ENCODE results near the gene LILRA6.

DNA sequence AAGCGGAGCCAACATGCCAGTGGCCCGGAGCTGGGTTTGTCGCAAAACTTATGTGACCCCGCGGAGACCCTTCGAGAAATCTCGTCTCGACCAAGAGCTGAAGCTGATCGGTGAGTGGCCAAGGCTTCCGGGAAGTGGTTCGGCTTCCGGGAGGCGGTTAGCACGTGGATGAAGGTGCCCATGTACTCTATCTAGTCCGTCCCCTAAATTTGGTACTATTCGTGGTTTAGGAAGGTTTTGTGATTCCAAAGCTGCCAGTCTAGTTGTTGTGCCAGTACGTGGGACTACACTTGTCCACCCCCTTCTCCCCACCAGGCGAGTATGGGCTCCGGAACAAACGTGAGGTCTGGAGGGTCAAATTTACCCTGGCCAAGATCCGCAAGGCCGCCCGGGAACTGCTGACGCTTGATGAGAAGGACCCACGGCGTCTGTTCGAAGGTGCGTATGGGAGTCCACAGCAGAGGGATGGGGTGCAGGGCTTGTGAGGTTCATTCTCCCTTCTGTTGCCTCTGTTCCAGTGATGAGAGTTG is 41.4 kb downstream of the LILRA6 start:
- no peak for TF ChIP-seq POLR2A (IDR thresholded peaks at IDR 0.05)
- TF ChIP-seq, protein P1, sequence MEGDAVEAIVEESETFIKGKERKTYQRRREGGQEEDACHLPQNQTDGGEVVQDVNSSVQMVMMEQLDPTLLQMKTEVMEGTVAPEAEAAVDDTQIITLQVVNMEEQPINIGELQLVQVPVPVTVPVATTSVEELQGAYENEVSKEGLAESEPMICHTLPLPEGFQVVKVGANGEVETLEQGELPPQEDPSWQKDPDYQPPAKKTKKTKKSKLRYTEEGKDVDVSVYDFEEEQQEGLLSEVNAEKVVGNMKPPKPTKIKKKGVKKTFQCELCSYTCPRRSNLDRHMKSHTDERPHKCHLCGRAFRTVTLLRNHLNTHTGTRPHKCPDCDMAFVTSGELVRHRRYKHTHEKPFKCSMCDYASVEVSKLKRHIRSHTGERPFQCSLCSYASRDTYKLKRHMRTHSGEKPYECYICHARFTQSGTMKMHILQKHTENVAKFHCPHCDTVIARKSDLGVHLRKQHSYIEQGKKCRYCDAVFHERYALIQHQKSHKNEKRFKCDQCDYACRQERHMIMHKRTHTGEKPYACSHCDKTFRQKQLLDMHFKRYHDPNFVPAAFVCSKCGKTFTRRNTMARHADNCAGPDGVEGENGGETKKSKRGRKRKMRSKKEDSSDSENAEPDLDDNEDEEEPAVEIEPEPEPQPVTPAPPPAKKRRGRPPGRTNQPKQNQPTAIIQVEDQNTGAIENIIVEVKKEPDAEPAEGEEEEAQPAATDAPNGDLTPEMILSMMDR (IDR thresholded peaks at IDR 0.05 in 4 of 5, conservative IDR thresholded peaks at IDR 0.05 in 1 of 5) = no peak
